Hepatocyte (in vitro differentiated cells): ENCODE results near the gene CFAP54. TPM values are rescaled to one million over a fixed set of nuclear protein-coding genes. Genes with fewer than 3 reads are reported as not detected.

Experiments
- DNase-seq: peaks from one replicate; pipeline ENCODE4 v3.0.0-alpha.2; 2016; ENCODE audit warnings: low spot score
- H2AFZ ChIP-seq: fragments of 200-600 bp; sonication (generic); 2 replicates; pipeline ENCODE4 v1.6.0; 2016; ENCODE audit warnings: antibody characterized with exemption, mild to moderate bottlenecking
- H3K27ac ChIP-seq: fragments of 200-600 bp; sonication (generic); 2 replicates; pipeline ENCODE4 v1.5.1; 2016; ENCODE audit warnings: mild to moderate bottlenecking
- H3K27me3 ChIP-seq: fragments of 200-600 bp; sonication (generic); 2 replicates; pipeline ENCODE4 v1.6.1; 2016
- H3K36me3 ChIP-seq: fragments of 200-600 bp; sonication (generic); replicated peaks from 2 replicates; pipeline ENCODE4 v1.5.1; 2016; ENCODE audit warnings: low read depth; ENCODE audit not compliant: insufficient read depth
- H3K4me1 ChIP-seq: fragments of 200-600 bp; sonication (generic); 2 replicates; pipeline ENCODE4 v1.5.1; 2016; ENCODE audit warnings: mild to moderate bottlenecking, moderate library complexity; ENCODE audit not compliant: insufficient read depth
- H3K4me2 ChIP-seq: fragments of 200-600 bp; sonication (generic); 2 replicates; pipeline ENCODE4 v1.6.0; 2016
- H3K4me3 ChIP-seq: fragments of 200-600 bp; sonication (generic); 2 replicates; pipeline ENCODE4 v1.5.1; 2016; ENCODE audit warnings: mild to moderate bottlenecking
- H3K79me2 ChIP-seq: fragments of 200-600 bp; sonication (generic); 2 replicates; pipeline ENCODE4 v1.6.0; 2017; ENCODE audit warnings: mild to moderate bottlenecking
- H3K9me2 ChIP-seq: fragments of 200-600 bp; sonication (generic); replicated peaks from 2 replicates; pipeline ENCODE4 v1.6.0; 2017; ENCODE audit warnings: mild to moderate bottlenecking; ENCODE audit not compliant: insufficient read depth
- H3K9me3 ChIP-seq: fragments of 200-600 bp; sonication (generic); 2 replicates; pipeline ENCODE4 v1.5.1; 2016; ENCODE audit warnings: low read depth, mild to moderate bottlenecking
- H4K20me1 ChIP-seq: fragments of 200-600 bp; sonication (generic); 2 replicates; pipeline ENCODE4 v1.6.0; 2016; ENCODE audit warnings: mild to moderate bottlenecking; ENCODE audit not compliant: insufficient read depth, poor library complexity, severe bottlenecking
- CTCF ChIP-seq: fragments of 200-600 bp; sonication (generic); IDR thresholded peaks from 2 replicates; pipeline ENCODE4 v1.5.1; 2016; ENCODE audit warnings: antibody characterized with exemption, mild to moderate bottlenecking; ENCODE audit not compliant: poor library complexity
- EZH2 ChIP-seq: fragments of 200-600 bp; sonication (generic); IDR thresholded peaks from 2 replicates; pipeline ENCODE4 v1.6.1; 2016; ENCODE audit warnings: antibody characterized with exemption, mild to moderate bottlenecking, borderline replicate concordance
- EZH2phosphoT487 ChIP-seq: fragments of 200-600 bp; sonication (generic); IDR thresholded peaks from one replicate; pipeline ENCODE4 v1.6.1; 2018; ENCODE audit warnings: antibody characterized with exemption, mild to moderate bottlenecking, low read depth, moderate library complexity; ENCODE audit not compliant: unreplicated experiment, severe bottlenecking
- WGBS: methylation state at CpG from one replicate; pipeline ENCODE4 v1.1.6; 2016; ENCODE audit warnings: low lambda C conversion rate; ENCODE audit errors: missing lambda C conversion rate; 5-methylcytosine and 5-hydroxymethylcytosine counted together
- polyA plus RNA-seq: library from polyadenylated mRNA; unstranded; fragments of >200 nt; fragmentation: Nextera tagmentation; extraction: Ambion mirVana; gene quantifications from 2 replicates; pipeline ENCODE4 v1.2.1, GENCODE V29; 2016
- total RNA-seq: library from RNA; depleted of rRNA; stranded (reverse); fragments of >200 nt; gene quantifications from 2 replicates; pipeline ENCODE4 v1.2.3, GENCODE V29; 2014

CFAP54 gene
- total and polyA plus RNA-seq, 2 experiments from 2014 or later: 0.64 to 0.67 TPM

DNA sequence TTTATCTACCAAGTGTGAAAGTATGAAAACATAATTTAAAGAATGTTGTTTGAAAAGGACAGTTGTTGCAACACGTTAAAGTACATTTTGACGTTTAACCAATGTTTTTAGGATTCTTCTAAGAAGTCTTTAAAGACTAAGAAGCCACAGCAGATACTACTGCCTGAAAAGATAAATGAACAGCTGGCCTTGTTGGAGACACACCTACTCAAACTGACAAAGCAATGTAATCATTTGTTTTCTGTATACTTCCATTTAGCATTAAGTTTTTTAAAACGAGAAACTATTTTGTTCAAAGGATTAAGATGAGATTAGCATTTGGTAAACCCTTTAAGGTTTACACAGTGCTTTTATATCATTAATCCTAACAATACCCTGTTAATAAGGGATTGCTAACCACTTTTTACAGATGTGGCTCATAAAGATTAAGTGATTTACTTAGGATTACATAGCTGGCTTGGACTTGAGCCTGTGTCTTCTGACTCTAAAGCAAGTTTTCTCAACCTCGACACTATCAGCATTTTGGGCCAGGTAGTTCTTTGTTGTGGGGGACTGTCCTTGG lies 134.4 kb downstream of the CFAP54 start:
- no peak overlapping the region for H3K27ac ChIP-seq
- 19% methylated on average over 4 of the region's 4 CpGs for whole genome bisulfite sequencing
- TF ChIP-seq EZH2: no peak
- no peak for TF ChIP-seq EZH2phosphoT487
- no peak for TF ChIP-seq CTCF
- DNase-seq: no peak
- H3K4me3 ChIP-seq: no peak overlapping the region
- no peaks in the 10 kb centered on the region for H3K9me2 ChIP-seq
- H3K27me3 ChIP-seq: no peaks in the 10 kb centered on the region
- H3K4me2 ChIP-seq: no peak overlapping the region
- no peaks in the 10 kb centered on the region for H3K4me1 ChIP-seq
- H3K9me3 ChIP-seq: no peaks in the 10 kb centered on the region
- no peaks in the 10 kb centered on the region for H3K79me2 ChIP-seq
- H4K20me1 ChIP-seq: no peaks in the 10 kb centered on the region
- H3K36me3 ChIP-seq: no peaks in the 10 kb centered on the region
- no peak overlapping the region for H2AFZ ChIP-seq

- DNase-seq: no peak
- H3K27me3 ChIP-seq: no peaks in the 10 kb centered on the region
- no peaks in the 10 kb centered on the region for H3K9me2 ChIP-seq
- no peaks in the 10 kb centered on the region for H3K4me1 ChIP-seq
- H3K4me2 ChIP-seq: no peak overlapping the region
- H3K36me3 ChIP-seq: no peaks in the 10 kb centered on the region
- H2AFZ ChIP-seq: no peak overlapping the region
- H4K20me1 ChIP-seq: no peaks in the 10 kb centered on the region
- no peak overlapping the region for H3K4me3 ChIP-seq
- H3K79me2 ChIP-seq: no peaks in the 10 kb centered on the region
- no peak overlapping the region for H3K27ac ChIP-seq
- no peak for TF ChIP-seq CTCF
- TF ChIP-seq EZH2: no peak
- no peak for TF ChIP-seq EZH2phosphoT487
- no peaks in the 10 kb centered on the region for H3K9me3 ChIP-seq
- WGBS: 73% methylated on average over 3 of the region's 3 CpGs
These were observed 146.5 kb downstream of the CFAP54 start for GRCh38 chr12:96635844-96636243.

- Histone ChIP-seq H3K27me3 (no peaks in the 10 kb centered on the region), H3K4me3 (no peak overlapping the region), H3K4me1 (no peaks in the 10 kb centered on the region), H3K79me2 (no peaks in the 10 kb centered on the region), H3K9me2 (no peaks in the 10 kb centered on the region), H4K20me1 (no peaks in the 10 kb centered on the region), H3K36me3 (no peaks in the 10 kb centered on the region), H3K4me2 (no peak overlapping the region), H3K9me3 (no peaks in the 10 kb centered on the region), H3K27ac (no peak overlapping the region), H2AFZ (no peak overlapping the region)
- no peak for TF ChIP-seq EZH2phosphoT487
- WGBS: 94% methylated on average over 5 of the region's 5 CpGs
- no peak for DNase-seq
These were observed 147.5 kb downstream of the CFAP54 start for GRCh38 chr12:96636895-96637294.

DNA sequence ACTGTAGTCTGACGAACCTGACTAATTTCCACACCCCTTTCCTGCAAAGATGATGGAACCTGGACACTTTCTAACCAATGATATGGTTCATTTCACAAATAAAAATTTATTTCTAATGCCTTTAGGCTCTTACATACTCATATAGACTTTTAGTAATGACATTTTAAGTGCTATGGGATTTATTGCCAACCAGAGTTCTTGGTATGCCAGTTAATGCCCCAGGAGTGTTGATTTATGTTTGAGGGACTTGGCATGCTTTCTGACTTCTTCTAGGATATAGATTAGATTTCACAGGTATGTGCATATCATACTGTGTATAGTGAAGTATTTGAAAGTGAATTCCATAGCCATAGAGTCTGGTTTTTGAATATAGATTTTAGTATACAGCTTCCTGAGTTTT lies 159.5 kb downstream of the CFAP54 start:
- Histone ChIP-seq H3K4me1 (no peaks in the 10 kb centered on the region), H3K4me2 (no peak overlapping the region), H3K27ac (no peak overlapping the region), H3K36me3 (no peaks in the 10 kb centered on the region), H3K4me3 (no peak overlapping the region), H3K27me3 (peaks cover 3% of the 10 kb centered on the region), H3K9me2 (no peaks in the 10 kb centered on the region), H3K9me3 (no peaks in the 10 kb centered on the region), H4K20me1 (no peaks in the 10 kb centered on the region), H3K79me2 (no peaks in the 10 kb centered on the region), H2AFZ (no peak overlapping the region)
- no peak for DNase-seq
- no peak for TF ChIP-seq EZH2phosphoT487
- TF ChIP-seq CTCF: no peak
- TF ChIP-seq EZH2: no peak
- 68% methylated on average over 1 of the region's 1 CpG for WGBS
